Spleen (tissue), 7 donors: ENCODE measurements around the gene DLG2.

ENCODE experiments used
- CTCF ChIP-seq, 11 experiments: fragments of 200-600 bp in 7 of 11; fragments of 450-650 bp in 4 of 11; sonication (generic) in 4 of 11; IDR thresholded peaks in 8 of 11; conservative IDR thresholded peaks in 3 of 11; 1 replicate in 7 of 11; 2 replicates in 4 of 11; pipeline versions ENCODE4 v1.4.0 to v1.8.0; 2016 to 2021; ENCODE audit warnings: antibody characterized with exemption in 11 of 11, inconsistent platforms in 4 of 11, mild to moderate bottlenecking in 1 of 11
- POLR2AphosphoS5 ChIP-seq, 3 donors: sonication (generic); formaldehyde crosslinking; IDR thresholded peaks; one replicate each; pipeline ENCODE4 v1.5.1; 2017; ENCODE audit warnings: antibody characterized with exemption in 3 of 3
- donor health status: DM: no; HTN: no; CAD: no; lungs with moderate emphysema.
- donor health status: DM: no; HTN: no; CAD: no.
- donor health status: DM: no; HTN: no; CAD: no.

GRCh38 chr11:83663446-83663845, 1963.7 kb downstream of the DLG2 start:
- TF ChIP-seq CTCF (IDR thresholded peaks at IDR 0.05 in 8 of 11, conservative IDR thresholded peaks at IDR 0.05 in 3 of 11), result no peak
- TF ChIP-seq POLR2AphosphoS5 (IDR thresholded peaks at IDR 0.05), result no peak
